Measurements from ENCODE around the gene DYNC2LI1. TPM values are rescaled to one million over a fixed set of nuclear protein-coding genes. Genes with fewer than 3 reads are reported as not detected.

Gene DYNC2LI1
- 7.3 and 24.3 TPM in 2 replicates for total RNA-seq

DNA sequence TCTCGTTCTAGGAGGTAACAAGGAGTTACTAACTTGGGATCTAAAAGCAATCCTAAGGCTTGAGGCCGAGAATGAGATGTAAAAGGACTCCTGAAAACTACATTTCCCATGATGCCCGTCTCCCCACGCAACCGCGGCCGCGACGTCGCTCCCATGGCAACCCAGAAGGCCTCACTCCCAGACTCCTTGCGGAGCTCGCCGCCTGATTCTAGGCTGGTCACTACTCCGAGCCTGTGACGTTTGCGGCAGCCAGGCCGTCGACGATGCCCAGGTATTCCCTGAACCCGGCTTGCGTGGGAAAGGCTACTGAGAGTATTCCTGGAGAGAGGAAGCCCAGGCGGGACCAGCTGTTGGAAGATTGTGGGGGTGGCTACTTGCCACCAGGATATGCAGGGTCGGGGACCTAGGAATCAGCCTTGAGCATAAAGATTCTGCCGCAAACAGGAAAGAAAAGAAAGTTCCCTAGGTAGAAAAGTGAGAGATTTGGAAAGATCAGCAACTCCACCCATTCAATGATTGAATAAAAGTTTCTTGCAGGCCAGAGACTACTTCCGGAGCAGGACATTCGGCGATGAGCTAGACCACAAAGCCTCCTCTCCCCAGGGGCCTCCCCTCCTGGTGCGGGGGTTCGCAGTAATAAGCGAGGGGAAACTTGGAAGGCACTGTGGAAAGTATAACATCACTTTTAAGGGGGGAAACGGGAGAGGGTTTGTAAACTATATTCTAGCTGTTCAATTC, at the start of gene DYNC2LI1:
Gene DYNC2LI1 (plus strand): TSS at position 164 of the 738 bp plus-strand sequence. CDS start 100 bp downstream, at position 264.

DNA sequence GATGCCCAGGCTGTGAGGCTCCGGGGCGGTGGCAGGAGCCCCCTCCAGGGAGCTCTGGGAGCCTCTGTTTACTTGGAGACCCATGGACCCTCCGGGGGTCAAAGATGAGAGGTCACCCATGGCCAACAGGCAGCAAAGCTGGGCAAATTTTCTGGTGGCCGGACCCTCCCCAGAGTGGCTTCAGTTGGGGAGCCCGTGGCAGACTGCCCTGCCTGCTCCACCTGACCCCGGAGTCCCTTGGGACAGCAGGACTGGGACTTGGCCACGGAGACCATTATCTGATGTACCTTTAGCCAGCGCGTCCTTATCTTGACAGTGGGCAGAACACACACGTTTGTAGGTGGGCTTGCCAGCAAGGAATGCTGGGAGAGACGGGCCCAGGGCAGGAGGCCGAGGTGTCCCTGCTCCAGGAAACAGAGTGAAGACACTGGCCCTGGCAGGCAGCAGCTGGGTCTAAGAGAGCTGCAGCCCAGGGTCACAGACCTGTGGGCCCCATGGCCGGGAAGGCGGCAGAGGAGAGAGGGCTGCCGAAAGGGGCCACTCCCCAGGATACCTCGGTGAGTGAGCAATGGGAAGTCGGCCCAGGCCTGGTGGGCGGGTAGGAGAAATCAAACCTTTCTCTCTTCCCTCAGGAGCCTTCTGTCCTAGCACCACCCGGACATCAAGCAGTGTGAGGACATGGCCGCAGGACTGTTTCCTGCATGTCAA, 64.9 kb downstream of the DYNC2LI1 start, which contains the start of the genes ABCG5 and ABCG8:
Gene ABCG5 (minus strand): TSS at position 280 of the 708 bp plus-strand sequence. CDS start 160 bp downstream, at position 120.
Gene ABCG8 (plus strand): TSS at position 412 of the 708 bp plus-strand sequence. CDS start 83 bp downstream, at position 495.

Other genes with a start within 250 kb of the DYNC2LI1 start
- 11.0 and 16.3 TPM in 2 replicates for gene THADA, start 178.0 kb upstream of the DYNC2LI1 start, total RNA-seq
- gene PLEKHH2, start 136.8 kb upstream of the DYNC2LI1 start, total RNA-seq: 2.8 and 8.2 TPM in 2 replicates
- 0.33 and 1.1 TPM in 2 replicates for gene C1GALT1C1L, start 97.6 kb upstream of the DYNC2LI1 start, total RNA-seq
- not detected in 2 replicates for gene ABCG5, start 64.8 kb downstream of the DYNC2LI1 start, total RNA-seq
- gene ABCG8, start 64.9 kb downstream of the DYNC2LI1 start, total RNA-seq: not detected in 2 replicates
- 37.2 and 38.7 TPM in 2 replicates for gene LRPPRC, start 221.9 kb downstream of the DYNC2LI1 start, total RNA-seq